ENCODE measurements around the gene CHD3. TPM values are rescaled to one million over a fixed set of nuclear protein-coding genes. Genes with fewer than 3 reads are reported as not detected.

The CHD3 gene
- total RNA-seq, 4 donors from 2014 or later, result 80.4 to 202 (median 125) TPM

DNA sequence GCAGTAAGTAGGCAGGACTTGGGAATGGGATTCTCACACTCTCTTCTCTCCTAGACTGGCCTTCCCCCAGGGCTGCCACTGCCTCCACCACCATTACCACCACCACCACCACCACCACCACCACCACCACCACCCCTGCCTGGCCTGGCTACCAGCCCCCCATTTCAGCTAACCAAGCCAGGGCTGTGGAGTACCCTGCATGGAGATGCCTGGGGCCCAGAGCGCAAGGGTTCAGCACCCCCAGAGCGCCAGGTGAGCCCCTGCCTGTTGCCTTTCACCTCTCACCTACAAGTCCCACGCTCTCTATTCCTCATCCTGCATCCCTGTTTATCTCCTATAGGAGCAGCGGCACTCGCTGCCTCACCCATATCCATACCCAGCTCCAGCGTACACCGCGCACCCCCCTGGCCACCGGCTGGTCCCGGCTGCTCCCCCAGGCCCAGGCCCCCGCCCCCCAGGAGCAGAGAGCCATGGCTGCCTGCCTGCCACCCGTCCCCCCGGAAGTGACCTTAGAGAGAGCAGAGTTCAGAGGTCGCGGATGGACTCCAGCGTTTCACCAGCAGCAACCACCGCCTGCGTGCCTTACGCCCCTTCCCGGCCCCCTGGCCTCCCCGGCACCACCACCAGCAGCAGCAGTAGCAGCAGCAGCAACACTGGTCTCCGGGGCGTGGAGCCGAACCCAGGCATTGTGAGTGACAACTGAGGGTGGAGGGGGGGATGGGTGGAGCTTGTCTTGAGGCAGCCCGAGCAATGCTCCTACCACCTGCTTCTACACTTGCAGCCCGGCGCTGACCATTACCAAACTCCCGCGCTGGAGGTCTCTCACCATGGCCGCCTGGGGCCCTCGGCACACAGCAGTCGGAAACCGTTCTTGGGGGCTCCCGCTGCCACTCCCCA is 41.6 kb upstream of the CHD3 start:
- no peak for DNase-seq (ENCODE audit: low spot score in 2 of 2)
- Histone ChIP-seq H3K9me3 (no peaks in the 10 kb centered on the region), H3K27me3 (no peaks in the 10 kb centered on the region), H3K36me3 (peaks cover 0 to 59% (median 21%) of the 10 kb centered on the region in 3 donors), H3K4me3 (no peak overlapping the region), H3K4me1 (peaks cover 0 to 38% (median 9%) of the 10 kb centered on the region in 4 donors), H3K27ac (no peak overlapping the region)
- TF ChIP-seq EP300 (IDR thresholded peaks at IDR 0.05), result no peak
- TF ChIP-seq POLR2A (IDR thresholded peaks at IDR 0.05), result no peak
- TF ChIP-seq, protein P1, sequence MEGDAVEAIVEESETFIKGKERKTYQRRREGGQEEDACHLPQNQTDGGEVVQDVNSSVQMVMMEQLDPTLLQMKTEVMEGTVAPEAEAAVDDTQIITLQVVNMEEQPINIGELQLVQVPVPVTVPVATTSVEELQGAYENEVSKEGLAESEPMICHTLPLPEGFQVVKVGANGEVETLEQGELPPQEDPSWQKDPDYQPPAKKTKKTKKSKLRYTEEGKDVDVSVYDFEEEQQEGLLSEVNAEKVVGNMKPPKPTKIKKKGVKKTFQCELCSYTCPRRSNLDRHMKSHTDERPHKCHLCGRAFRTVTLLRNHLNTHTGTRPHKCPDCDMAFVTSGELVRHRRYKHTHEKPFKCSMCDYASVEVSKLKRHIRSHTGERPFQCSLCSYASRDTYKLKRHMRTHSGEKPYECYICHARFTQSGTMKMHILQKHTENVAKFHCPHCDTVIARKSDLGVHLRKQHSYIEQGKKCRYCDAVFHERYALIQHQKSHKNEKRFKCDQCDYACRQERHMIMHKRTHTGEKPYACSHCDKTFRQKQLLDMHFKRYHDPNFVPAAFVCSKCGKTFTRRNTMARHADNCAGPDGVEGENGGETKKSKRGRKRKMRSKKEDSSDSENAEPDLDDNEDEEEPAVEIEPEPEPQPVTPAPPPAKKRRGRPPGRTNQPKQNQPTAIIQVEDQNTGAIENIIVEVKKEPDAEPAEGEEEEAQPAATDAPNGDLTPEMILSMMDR (IDR thresholded peaks at IDR 0.05), result no peak
- WGBS, 2 donors, result 80 to 88% methylated on average over 22 to 34 of the region's 34 CpGs

- WGBS, 2 donors, result 75 to 87% methylated on average over 15 to 20 of the region's 20 CpGs
- no peaks in the 10 kb centered on the region for H3K27me3 ChIP-seq
- H3K4me1 ChIP-seq, result peaks cover 0 to 37% (median 10%) of the 10 kb centered on the region in 4 donors
- no peak overlapping the region for H3K4me3 ChIP-seq
- H3K9me3 ChIP-seq, result no peaks in the 10 kb centered on the region
- TF ChIP-seq, protein P1 (IDR thresholded peaks at IDR 0.05), result no peak
- TF ChIP-seq EP300 (IDR thresholded peaks at IDR 0.05), result no peak
- no peak for TF ChIP-seq POLR2A (IDR thresholded peaks at IDR 0.05)
- no peak overlapping the region for H3K27ac ChIP-seq
- DNase-seq (ENCODE audit: low spot score in 2 of 2), result no peak
- H3K36me3 ChIP-seq, result peaks cover 0 to 71% (median 32%) of the 10 kb centered on the region in 3 donors
These were observed 40.4 kb upstream of the CHD3 start for GRCh38 chr17:7848131-7848579.

DNA sequence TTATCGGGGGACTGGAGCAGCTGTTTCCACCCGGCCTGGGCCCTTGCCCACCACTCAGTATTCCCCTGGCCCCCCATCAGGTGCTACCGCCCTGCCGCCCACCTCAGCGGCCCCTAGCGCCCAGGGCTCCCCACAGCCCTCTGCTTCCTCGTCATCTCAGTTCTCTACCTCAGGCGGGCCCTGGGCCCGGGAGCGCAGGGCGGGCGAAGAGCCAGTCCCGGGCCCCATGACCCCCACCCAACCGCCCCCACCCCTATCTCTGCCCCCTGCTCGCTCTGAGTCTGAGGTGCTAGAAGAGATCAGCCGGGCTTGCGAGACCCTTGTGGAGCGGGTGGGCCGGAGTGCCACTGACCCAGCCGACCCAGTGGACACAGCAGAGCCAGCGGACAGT is 39.9 kb upstream of the CHD3 start:
- Histone ChIP-seq H3K4me1 (peaks cover 0 to 34% (median 10%) of the 10 kb centered on the region in 4 donors), H3K4me3 (no peak overlapping the region), H3K27me3 (no peaks in the 10 kb centered on the region), H3K27ac (no peak overlapping the region), H3K36me3 (peaks cover 0 to 76% (median 34%) of the 10 kb centered on the region in 3 donors), H3K9me3 (no peaks in the 10 kb centered on the region)
- TF ChIP-seq EP300 (IDR thresholded peaks at IDR 0.05), result no peak
- TF ChIP-seq POLR2A (IDR thresholded peaks at IDR 0.05), result no peak
- TF ChIP-seq, protein P1 (IDR thresholded peaks at IDR 0.05), result no peak
- WGBS, 2 donors, result 90 to 92% methylated on average over 11 to 15 of the region's 21 CpGs
- DNase-seq (ENCODE audit: low spot score in 2 of 2), result no peak

DNA sequence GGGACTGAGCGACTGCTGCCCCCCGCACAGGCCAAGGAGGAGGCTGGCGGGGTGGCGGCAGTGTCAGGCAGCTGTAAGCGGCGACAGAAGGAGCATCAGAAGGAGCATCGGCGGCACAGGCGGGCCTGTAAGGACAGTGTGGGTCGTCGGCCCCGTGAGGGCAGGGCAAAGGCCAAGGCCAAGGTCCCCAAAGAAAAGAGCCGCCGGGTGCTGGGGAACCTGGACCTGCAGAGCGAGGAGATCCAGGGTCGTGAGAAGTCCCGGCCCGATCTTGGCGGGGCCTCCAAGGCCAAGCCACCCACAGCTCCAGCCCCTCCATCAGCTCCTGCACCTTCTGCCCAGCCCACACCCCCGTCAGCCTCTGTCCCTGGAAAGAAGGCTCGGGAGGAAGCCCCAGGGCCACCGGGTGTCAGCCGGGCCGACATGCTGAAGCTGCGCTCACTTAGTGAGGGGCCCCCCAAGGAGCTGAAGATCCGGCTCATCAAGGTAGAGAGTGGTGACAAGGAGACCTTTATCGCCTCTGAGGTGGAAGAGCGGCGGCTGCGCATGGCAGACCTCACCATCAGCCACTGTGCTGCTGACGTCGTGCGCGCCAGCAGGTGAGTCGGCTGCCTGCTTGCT is 39.3 kb upstream of the CHD3 start:
- no peak for TF ChIP-seq POLR2A (IDR thresholded peaks at IDR 0.05)
- TF ChIP-seq EP300 (IDR thresholded peaks at IDR 0.05), result no peak
- TF ChIP-seq, protein P1 (IDR thresholded peaks at IDR 0.05), result no peak
- no peak for DNase-seq (ENCODE audit: low spot score in 2 of 2)
- no peak overlapping the region for H3K27ac ChIP-seq
- H3K4me1 ChIP-seq, result peaks cover 0 to 34% (median 10%) of the 10 kb centered on the region in 4 donors
- H3K9me3 ChIP-seq, result no peaks in the 10 kb centered on the region
- WGBS, 2 donors, result 76 to 80% methylated on average over 24 to 35 of the region's 35 CpGs
- H3K36me3 ChIP-seq, result peaks cover 0 to 81% (median 34%) of the 10 kb centered on the region in 3 donors
- H3K27me3 ChIP-seq, result no peaks in the 10 kb centered on the region
- no peak overlapping the region for H3K4me3 ChIP-seq

Data from tibial nerve (tissue), 4 donors.